WI38 (cell line): Measurements from ENCODE around the gene IDH3B.

ENCODE experiments used
- H3K4me3 ChIP-seq: 2 replicates; pipeline ENCODE4 v1.5.1; 2011; ENCODE audit warnings: low read depth, mild to moderate bottlenecking, control low read depth, low read length
- TF ChIP-seq, protein P1 (sequence below): IDR thresholded peaks from 2 replicates; pipeline ENCODE4 v1.5.1; 2012; ENCODE audit warnings: low read depth, mild to moderate bottlenecking, control low read depth, low read length

IDH3B gene

DNA sequence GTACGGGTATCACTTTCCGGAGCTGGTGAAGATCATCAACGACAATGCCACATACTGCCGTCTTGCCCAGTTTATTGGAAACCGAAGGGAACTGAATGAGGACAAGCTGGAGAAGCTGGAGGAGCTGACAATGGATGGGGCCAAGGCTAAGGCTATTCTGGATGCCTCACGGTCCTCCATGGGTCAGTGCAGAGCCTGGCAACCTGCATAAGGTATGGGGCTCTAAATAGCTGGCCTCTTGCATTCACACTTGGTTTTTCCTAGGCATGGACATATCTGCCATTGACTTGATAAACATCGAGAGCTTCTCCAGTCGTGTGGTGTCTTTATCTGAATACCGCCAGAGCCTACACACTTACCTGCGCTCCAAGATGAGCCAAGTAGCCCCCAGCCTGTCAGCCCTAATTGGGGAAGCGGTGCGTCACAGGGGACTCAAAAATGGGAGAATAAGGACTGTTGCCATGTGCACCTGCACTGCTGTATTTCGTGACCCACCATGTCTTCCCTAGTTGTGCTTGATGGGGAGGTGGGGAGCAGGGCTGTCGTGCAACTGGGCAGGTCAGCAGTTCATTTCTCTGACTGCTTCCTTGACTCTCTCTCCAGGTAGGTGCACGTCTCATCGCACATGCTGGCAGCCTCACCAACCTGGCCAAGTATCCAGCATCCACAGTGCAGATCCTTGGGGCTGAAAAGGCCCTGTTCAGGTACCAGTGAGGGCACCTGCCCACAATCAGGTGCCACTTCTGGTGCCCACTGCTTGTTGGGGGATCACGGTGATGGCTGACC lies 8.5 kb downstream of the IDH3B start:
- no peak overlapping the region for H3K4me3 ChIP-seq
- TF ChIP-seq, protein P1, sequence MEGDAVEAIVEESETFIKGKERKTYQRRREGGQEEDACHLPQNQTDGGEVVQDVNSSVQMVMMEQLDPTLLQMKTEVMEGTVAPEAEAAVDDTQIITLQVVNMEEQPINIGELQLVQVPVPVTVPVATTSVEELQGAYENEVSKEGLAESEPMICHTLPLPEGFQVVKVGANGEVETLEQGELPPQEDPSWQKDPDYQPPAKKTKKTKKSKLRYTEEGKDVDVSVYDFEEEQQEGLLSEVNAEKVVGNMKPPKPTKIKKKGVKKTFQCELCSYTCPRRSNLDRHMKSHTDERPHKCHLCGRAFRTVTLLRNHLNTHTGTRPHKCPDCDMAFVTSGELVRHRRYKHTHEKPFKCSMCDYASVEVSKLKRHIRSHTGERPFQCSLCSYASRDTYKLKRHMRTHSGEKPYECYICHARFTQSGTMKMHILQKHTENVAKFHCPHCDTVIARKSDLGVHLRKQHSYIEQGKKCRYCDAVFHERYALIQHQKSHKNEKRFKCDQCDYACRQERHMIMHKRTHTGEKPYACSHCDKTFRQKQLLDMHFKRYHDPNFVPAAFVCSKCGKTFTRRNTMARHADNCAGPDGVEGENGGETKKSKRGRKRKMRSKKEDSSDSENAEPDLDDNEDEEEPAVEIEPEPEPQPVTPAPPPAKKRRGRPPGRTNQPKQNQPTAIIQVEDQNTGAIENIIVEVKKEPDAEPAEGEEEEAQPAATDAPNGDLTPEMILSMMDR, result no peak

DNA sequence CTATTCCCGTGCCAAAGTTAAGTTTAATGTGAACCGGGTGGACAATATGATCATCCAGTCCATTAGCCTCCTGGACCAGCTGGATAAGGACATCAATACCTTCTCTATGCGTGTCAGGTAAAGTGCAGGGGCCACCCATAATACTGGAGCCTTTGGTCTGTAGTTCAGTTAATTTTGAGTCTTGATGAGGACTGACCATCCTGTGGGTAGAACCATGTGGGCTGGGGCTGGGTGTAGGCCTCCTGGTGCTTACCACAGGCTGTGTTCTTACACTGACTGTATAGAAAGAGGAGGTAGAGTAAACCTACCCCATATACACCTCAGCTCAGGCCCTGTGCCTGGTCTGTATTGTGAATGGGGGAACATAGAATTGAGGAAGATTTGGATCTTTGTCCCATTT lies 9.2 kb downstream of the IDH3B start:
- no peak overlapping the region for H3K4me3 ChIP-seq
- TF ChIP-seq, protein P1, result no peak

DNA sequence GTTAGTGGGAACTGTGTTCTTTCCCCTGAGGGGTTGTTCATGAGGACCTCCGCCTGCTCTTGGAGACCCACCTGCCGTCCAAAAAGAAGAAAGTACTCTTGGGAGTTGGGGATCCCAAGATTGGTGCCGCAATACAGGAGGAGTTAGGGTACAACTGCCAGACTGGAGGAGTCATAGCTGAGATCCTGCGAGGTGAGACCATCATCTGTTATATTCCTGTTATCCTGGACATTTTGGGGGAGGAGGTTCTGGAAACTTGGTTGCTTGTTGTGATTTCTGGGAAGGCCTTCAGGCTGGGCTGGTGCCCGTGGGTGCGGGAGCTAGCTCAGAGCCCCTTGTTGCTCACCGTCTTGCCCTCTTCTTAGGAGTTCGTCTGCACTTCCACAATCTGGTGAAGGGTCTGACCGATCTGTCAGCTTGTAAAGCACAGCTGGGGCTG lies 9.6 kb downstream of the IDH3B start:
- peak overlapping the region; percentile 97 for H3K4me3 ChIP-seq
- TF ChIP-seq, protein P1, result no peak

DNA sequence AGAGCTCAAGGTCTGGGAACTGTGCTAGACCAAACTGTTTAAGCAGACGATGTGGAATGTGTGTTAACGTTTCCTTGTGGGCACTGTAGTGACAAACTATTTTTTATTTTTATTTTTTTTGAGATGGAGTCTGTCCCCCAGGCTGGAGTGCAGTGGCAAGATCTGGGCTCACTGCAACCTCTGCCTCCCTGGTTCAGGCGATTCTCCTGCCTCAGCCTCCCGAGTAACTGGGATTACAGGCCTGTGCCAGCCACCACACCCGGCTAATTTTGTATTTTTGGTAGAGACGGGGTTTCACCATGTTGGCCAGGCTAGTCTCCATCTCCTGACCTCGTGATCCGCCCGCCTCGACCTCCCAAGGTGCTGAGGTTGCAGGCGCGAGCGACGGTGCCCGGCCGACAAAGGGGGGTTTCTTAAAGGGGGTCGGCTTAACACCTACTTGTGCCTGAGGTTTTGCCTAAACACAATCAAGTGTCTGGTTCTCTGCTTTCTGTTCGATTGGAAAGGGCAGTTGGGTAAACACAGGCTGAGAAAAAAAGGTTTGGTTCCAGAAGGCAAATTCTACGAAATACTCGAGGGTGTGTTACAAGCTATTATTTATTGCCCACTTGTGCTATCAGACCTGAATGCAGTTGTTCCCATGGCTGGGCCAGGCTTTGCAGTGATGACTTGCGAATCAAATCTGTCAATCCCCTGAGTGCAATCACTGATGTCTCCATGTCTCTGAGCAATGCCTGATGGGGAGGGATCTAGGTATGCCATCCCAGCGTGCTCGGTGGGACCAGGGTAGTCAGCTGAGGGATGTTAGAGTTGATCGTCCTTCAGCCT lies 10.2 kb downstream of the IDH3B start:
- TF ChIP-seq, protein P1, result no peak
- peak overlapping the region; percentile 97 for H3K4me3 ChIP-seq

DNA sequence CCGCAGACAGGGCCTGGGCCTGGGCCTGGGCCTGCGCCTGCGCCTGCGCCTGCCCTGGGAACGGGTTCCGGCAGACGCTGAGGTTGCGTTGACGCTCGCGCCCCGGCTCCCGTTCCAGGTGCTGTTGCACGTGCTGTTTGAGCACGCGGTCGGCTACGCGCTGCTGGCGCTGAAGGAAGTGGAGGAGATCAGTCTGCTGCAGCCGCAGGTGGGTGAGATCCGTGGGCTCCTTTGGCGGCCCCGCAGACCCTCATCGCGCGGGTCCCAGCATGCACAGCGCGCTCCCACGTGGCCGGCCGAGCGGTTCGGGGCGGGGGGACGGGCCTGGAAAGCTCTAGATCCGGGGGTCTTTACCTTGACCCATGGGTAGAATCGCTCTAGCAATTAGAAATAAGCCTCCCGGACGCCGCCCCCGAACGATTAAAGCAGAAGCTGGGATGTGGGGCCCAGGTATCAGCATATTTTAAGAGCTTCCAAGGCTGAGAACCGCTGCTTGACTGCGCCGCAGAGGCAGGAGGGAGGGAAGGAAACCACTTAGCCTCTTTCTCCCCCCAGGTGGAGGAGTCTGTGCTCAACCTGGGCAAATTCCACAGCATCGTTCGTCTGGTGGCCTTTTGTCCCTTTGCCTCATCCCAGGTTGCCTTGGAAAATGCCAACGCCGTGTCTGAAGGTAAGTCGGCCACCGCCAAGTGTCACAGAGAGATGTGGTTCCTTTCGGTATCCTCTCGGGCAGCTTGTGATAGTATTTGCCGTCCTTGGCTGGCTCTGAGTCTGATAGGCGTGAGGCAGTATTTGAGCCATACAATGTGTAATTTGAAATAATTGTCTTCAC lies 11.1 kb downstream of the IDH3B start:
- H3K4me3 ChIP-seq, result peak overlapping the region; percentile 97
- TF ChIP-seq, protein P1, result no peak

DNA sequence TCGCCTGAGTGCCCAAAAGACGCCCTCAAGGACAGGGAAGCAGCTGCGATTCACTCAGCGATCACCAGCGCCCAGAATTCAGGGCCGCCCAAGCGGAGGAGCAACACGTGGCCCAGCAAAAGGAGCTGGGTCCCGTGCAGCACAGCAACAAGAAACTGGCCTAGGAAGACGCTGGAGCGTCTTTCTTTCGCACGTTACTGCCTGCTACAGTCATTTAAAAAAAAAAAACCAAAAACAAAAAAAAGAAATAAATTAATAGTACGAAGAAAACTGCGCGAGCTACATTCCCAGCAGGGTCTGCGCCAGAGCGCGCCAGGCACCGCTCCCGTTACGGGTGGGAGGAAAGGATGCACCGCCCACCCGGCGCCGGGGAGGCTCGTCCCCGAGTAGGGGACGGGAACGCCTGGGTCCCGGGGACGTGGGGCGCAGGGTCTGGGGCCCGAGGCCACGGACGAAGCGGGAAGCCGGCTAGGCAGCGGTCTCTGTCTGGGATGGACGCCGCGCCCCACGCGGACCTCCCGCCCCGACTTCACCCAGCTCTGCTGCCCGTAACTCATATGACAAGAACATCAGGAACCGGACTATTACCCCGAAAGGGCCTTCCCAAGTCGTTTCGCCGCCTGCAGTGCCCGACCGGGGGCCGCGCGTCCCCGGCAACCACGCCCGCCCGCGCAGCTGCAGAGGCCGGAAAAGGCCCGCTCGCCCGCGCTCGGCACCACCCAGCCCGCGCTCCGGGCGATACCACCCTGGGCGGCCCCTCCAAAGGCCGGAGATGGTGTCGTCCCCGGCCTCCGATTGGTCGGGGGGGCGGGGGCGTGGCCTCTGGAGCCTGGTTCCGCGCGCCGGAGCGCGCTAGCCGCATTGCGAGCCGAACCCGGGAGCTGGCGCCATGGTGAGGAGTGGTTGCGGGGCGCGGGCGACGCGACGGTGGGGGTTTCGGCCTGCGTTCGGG lies 12.0 kb downstream of the IDH3B start, which contains the start of gene NOP56:
Gene NOP56 (plus strand): TSS at position 861 of the 952 bp plus-strand sequence. CDS start 29 bp downstream, at position 890.
- H3K4me3 ChIP-seq, result peak within 1 kb of the TSS; percentile 97
- TF ChIP-seq, protein P1, result no peak
